ENCODE measurements around the gene IL3RA. TPM values are rescaled to one million over a fixed set of nuclear protein-coding genes. Genes with fewer than 3 reads are reported as not detected.
"Not testable (repeated sequence)": the region's sequence is repeated elsewhere in the genome, so short reads cannot be mapped to it uniquely, and the experiment has no call there.

The IL3RA gene
- under 1 TPM; 0.37 to 0.63 TPM for total RNA-seq

DNA sequence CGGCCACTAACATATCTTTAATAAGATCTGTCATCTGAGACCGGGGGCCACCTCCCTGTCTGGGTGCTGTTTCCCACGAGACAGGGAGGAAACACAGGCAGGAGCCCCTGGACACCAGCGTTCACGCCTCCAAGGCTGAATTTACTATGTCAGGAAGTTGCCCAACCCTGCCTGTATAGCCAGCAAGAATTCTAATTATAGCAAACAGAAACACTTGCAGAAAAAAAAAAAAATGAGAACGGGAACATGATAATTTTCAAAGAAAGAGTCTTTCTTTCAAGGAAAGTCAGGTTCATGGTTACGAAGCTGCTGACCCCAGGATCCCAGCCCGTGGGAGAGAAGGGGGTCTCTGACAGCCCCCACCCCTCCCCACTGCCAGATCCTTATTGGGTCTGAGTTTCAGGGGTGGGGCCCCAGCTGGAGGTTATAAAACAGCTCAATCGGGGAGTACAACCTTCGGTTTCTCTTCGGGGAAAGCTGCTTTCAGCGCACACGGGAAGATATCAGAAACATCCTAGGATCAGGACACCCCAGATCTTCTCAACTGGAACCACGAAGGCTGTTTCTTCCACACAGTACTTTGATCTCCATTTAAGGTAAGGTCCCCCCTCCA is at the start of gene IL3RA:
Gene IL3RA (plus strand): TSS at position 455 of the 613 bp plus-strand sequence. CDS start 4,981 bp downstream, outside the sequence.
- intact Hi-C loops (cut with DNase I, micrococcal nuclease), result no loop called here
- POLR2A ChIA-PET, result no interaction called here
- peak within 1 kb of the TSS; percentile 64 for H3K4me3 Mint-ChIP-seq
- ATAC-seq (peak; percentile 35), DNase-seq (no peak)
- no peaks in the 10 kb centered on the region for H3K36me3 Mint-ChIP-seq (ENCODE audit: low read depth)
- H3K27me3 Mint-ChIP-seq, result peaks cover 16% of the 10 kb centered on the region
- H3K9me3 Mint-ChIP-seq (ENCODE audit: low read depth), result peaks cover 5% of the 10 kb centered on the region
- peaks cover 11% of the 10 kb centered on the region for H3K4me1 Mint-ChIP-seq
- CTCF ChIA-PET, result no interaction called here
- H3K27ac Mint-ChIP-seq, result peak within 1 kb of the TSS; percentile 34

DNA sequence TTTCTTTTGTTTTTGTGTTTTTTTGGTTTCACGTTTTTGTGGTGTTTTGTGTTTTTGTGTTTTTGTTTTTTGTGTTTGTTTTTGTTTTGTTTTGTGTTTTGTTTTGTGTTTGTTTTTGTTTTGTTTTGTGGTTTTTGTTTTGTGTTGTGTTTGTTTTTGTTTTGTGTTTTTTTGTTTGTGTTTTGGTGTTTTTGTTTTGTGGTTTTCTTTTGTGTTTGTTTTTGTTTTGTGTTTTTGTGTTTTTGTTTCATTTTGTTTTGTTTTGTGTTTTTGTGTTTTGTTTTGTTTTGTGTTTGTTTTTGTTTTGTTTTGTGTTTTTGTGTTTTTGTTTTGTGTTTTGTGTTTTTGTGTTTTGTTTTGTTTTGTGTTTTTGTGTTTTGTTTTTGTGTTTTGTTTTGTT is 47.0 kb upstream of the IL3RA start:
- H3K27ac Mint-ChIP-seq, result no peak overlapping the region
- ATAC-seq (no peak), DNase-seq (no peak)
- H3K27me3 Mint-ChIP-seq, result peaks cover 5% of the 10 kb centered on the region
- peaks cover 10% of the 10 kb centered on the region for H3K9me3 Mint-ChIP-seq (ENCODE audit: low read depth)
- POLR2A ChIA-PET, result no interaction called here
- intact Hi-C loops (cut with DNase I, micrococcal nuclease), result no loop called here
- H3K4me3 Mint-ChIP-seq, result peak overlapping the region; percentile 23
- peaks cover 6% of the 10 kb centered on the region for H3K36me3 Mint-ChIP-seq (ENCODE audit: low read depth)
- peaks cover 5% of the 10 kb centered on the region for H3K4me1 Mint-ChIP-seq
- CTCF ChIA-PET, result no interaction called here

GRCh38 chrX:1291110-1291740 is 45.4 kb upstream of the IL3RA start:
- DNase-seq (no peak), ATAC-seq (no peak)
- Mint-ChIP-seq H3K9me3 (ENCODE audit: low read depth) (peaks cover 10% of the 10 kb centered on the region), H3K4me1 (peaks cover 5% of the 10 kb centered on the region), H3K27ac (no peak overlapping the region), H3K27me3 (peaks cover 7% of the 10 kb centered on the region), H3K4me3 (no peak overlapping the region), H3K36me3 (ENCODE audit: low read depth) (peaks cover 6% of the 10 kb centered on the region)
- ChIA-PET CTCF (no interaction called here), POLR2A (no interaction called here)
- intact Hi-C loops (cut with DNase I, micrococcal nuclease), result no loop called here

- no peak overlapping the region for H3K4me3 Mint-ChIP-seq
- H3K27ac Mint-ChIP-seq, result no peak overlapping the region
- intact Hi-C loops (cut with DNase I, micrococcal nuclease), result no loop called here
- DNase-seq (no peak), ATAC-seq (no peak)
- H3K9me3 Mint-ChIP-seq (ENCODE audit: low read depth), result peaks cover 10% of the 10 kb centered on the region
- peaks cover 5% of the 10 kb centered on the region for H3K4me1 Mint-ChIP-seq
- H3K27me3 Mint-ChIP-seq, result peaks cover 5% of the 10 kb centered on the region
- ChIA-PET POLR2A (no interaction called here), CTCF (no interaction called here)
- peaks cover 6% of the 10 kb centered on the region for H3K36me3 Mint-ChIP-seq (ENCODE audit: low read depth)
Measured at GRCh38 chrX:1292575-1293290, 43.9 kb upstream of the IL3RA start.

GRCh38 chrX:1294301-1295067 is 42.1 kb upstream of the IL3RA start:
- ChIA-PET CTCF (no interaction called here), POLR2A (no interaction called here)
- H3K9me3 Mint-ChIP-seq (ENCODE audit: low read depth), result peaks cover 7% of the 10 kb centered on the region
- H3K4me3 Mint-ChIP-seq, result no peak overlapping the region
- intact Hi-C loops (cut with DNase I, micrococcal nuclease), result no loop called here
- H3K36me3 Mint-ChIP-seq (ENCODE audit: low read depth), result peaks cover 4% of the 10 kb centered on the region
- peaks cover 5% of the 10 kb centered on the region for H3K27me3 Mint-ChIP-seq
- peaks cover 5% of the 10 kb centered on the region for H3K4me1 Mint-ChIP-seq
- DNase-seq (no peak), ATAC-seq (no peak)
- H3K27ac Mint-ChIP-seq, result no peak overlapping the region

- ATAC-seq (no peak), DNase-seq (no peak)
- POLR2A ChIA-PET, result no interaction called here
- CTCF ChIA-PET, result no interaction called here
- Mint-ChIP-seq H3K4me3 (no peak overlapping the region), H3K4me1 (peaks cover 5% of the 10 kb centered on the region), H3K9me3 (ENCODE audit: low read depth) (no peaks in the 10 kb centered on the region), H3K27me3 (peaks cover 5% of the 10 kb centered on the region), H3K36me3 (ENCODE audit: low read depth) (no peaks in the 10 kb centered on the region), H3K27ac (no peak overlapping the region)
- intact Hi-C loops (cut with DNase I, micrococcal nuclease), result no loop called here
Measured at GRCh38 chrX:1295550-1295949, 41.0 kb upstream of the IL3RA start.

- H3K4me1 Mint-ChIP-seq; ATAC-seq; intact Hi-C loops (cut with DNase I, micrococcal nuclease); POLR2A ChIA-PET; H3K9me3 Mint-ChIP-seq (ENCODE audit: low read depth); H3K36me3 Mint-ChIP-seq (ENCODE audit: low read depth); DNase-seq; CTCF ChIA-PET; H3K27ac Mint-ChIP-seq; H3K4me3 Mint-ChIP-seq; H3K27me3 Mint-ChIP-seq: not testable (repeated sequence)
Measured at GRCh38 chrX:1297591-1297990, 39.0 kb upstream of the IL3RA start.

- intact Hi-C loops (cut with DNase I, micrococcal nuclease), result no loop called here
- POLR2A ChIA-PET, result no interaction called here
- ATAC-seq (no peak), DNase-seq (peak; percentile 0)
- H3K4me1 Mint-ChIP-seq, result no peaks in the 10 kb centered on the region
- no peaks in the 10 kb centered on the region for H3K9me3 Mint-ChIP-seq (ENCODE audit: low read depth)
- H3K27ac Mint-ChIP-seq, result no peak overlapping the region
- H3K4me3 Mint-ChIP-seq, result no peak overlapping the region
- CTCF ChIA-PET, result no interaction called here
- H3K27me3 Mint-ChIP-seq, result no peaks in the 10 kb centered on the region
- no peaks in the 10 kb centered on the region for H3K36me3 Mint-ChIP-seq (ENCODE audit: low read depth)
Measured at GRCh38 chrX:1300449-1300848, 36.1 kb upstream of the IL3RA start.

GRCh38 chrX:1305411-1305810 is 31.2 kb upstream of the IL3RA start:
- Mint-ChIP-seq H3K27ac (no peak overlapping the region), H3K36me3 (ENCODE audit: low read depth) (no peaks in the 10 kb centered on the region), H3K27me3 (no peaks in the 10 kb centered on the region), H3K4me1 (no peaks in the 10 kb centered on the region), H3K9me3 (ENCODE audit: low read depth) (peaks cover 3% of the 10 kb centered on the region), H3K4me3 (no peak overlapping the region)
- ATAC-seq, result no peak
- DNase-seq, result peak; percentile 1
- intact Hi-C loops (cut with DNase I, micrococcal nuclease), result no loop called here
- ChIA-PET POLR2A (no interaction called here), CTCF (no interaction called here)

GRCh38 chrX:1306909-1307625 is 29.5 kb upstream of the IL3RA start:
- peaks cover 3% of the 10 kb centered on the region for H3K9me3 Mint-ChIP-seq (ENCODE audit: low read depth)
- CTCF ChIA-PET, result no interaction called here
- no peak for DNase-seq
- H3K4me3 Mint-ChIP-seq, result no peak overlapping the region
- H3K27me3 Mint-ChIP-seq, result no peaks in the 10 kb centered on the region
- POLR2A ChIA-PET, result no interaction called here
- intact Hi-C loops (cut with DNase I, micrococcal nuclease), result no loop called here
- ATAC-seq, result no peak
- no peaks in the 10 kb centered on the region for H3K4me1 Mint-ChIP-seq
- H3K27ac Mint-ChIP-seq, result no peak overlapping the region
- H3K36me3 Mint-ChIP-seq (ENCODE audit: low read depth), result no peaks in the 10 kb centered on the region

DNA sequence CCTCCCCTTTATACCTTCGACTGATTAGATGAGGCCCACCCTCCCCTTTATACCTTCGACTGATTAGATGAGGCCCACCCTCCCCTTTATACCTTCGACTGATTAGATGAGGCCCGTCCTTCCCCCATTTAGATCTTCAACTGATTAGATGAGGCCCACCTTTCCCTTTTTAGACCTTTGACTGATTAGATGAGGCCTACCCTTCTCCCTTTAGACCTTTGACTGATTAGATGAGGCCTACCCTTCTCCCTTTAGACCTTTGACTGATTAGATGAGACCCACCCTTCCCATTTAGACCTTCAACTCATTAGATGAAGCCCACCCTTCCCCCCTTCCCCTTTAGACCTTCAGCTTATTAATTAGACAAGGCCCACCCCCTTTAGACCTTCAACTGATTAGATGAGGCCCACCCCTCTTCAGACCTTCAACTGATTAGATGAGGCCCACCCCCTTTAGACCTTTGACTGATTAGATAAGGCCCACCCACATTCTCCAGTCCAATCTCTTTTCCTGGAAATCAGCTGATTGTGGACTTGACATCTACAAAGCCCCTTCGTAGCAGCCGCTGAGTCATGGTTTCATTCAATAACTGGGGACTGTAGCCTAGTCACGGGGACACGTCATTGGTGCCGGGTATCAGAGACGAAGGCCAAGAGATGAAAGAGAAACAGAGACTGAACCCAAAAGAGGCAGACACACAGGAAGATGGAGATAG is 28.8 kb upstream of the IL3RA start:
- H3K27ac Mint-ChIP-seq, result no peak overlapping the region
- CTCF ChIA-PET, result no interaction called here
- H3K4me1 Mint-ChIP-seq, result no peaks in the 10 kb centered on the region
- H3K4me3 Mint-ChIP-seq, result no peak overlapping the region
- intact Hi-C loops (cut with DNase I, micrococcal nuclease), result no loop called here
- ATAC-seq, result peak; percentile 16
- H3K9me3 Mint-ChIP-seq (ENCODE audit: low read depth), result peaks cover 3% of the 10 kb centered on the region
- POLR2A ChIA-PET, result no interaction called here
- no peak for DNase-seq
- H3K36me3 Mint-ChIP-seq (ENCODE audit: low read depth), result no peaks in the 10 kb centered on the region
- H3K27me3 Mint-ChIP-seq, result no peaks in the 10 kb centered on the region
